Measurements from ENCODE around the gene SMAD5.
A peak's percentile ranks its signal among the peaks of the same experiment; 100 is the strongest.

Gene SMAD5

DNA sequence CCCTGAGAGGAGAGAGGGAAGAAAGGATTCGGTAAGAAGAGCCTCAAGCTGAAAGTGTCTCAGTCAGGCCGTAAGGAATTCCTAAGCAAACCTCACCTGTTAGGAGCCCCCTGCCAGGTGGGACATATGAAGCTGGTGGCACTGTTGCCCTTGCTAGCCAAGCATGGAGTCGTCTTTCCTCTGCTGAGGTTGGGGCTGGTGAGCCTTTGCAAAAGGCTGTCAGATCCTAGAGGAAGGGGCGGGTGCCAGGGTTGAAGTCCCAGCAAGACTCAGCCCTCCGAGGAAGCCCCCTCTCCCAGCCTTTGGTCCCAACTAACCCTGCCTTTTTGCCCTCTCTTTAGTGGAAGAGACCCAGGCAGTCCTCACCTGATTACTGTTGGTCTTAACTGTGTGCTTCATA lies 65.8 kb downstream of the SMAD5 start:
- DNase-seq = no peak

DNA sequence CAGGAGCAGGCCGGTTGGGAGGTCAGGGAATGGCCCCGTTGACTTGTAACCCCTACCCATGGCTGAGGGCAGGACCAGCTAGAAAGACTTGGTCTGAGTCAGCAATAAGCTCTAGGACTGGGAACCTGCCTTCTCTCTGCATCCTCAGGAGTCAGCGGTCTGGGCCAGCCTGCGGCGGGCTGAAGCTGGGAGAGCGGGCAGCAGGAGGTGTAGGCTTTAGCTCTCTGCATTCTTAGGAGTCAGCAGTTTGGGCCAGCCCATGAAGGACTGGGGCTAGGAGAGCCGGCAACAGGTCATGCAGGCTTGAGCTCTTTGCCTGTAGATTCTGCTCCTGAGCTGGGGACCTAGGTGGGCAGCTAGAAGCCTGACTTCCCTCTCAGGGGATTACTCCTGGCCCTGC lies 66.8 kb downstream of the SMAD5 start:
- no peak for DNase-seq

GRCh38 chr5:136200130-136200529 lies 67.5 kb downstream of the SMAD5 start:
- no peak for DNase-seq

DNA sequence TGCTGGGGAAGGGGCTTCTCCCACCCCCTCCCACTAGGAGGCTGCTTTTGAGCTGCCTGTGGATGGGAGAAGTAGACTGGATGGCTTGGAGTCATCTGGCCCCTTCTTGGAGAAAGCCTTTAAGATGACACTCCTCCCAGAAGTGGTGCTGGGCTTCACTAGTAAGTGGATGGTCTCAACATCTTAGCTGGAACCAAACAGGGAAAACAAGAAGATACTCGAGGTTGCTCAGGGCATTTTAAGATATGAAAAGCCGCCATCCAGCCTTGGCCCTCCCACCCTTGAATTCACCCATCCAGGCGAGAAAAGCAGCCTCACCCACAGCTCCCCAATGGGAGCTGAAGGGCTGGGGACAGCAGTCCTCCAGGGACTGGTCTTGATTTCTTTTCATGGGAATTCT lies 68.1 kb downstream of the SMAD5 start:
- DNase-seq = no peak

GRCh38 chr5:136201870-136202269 lies 69.2 kb downstream of the SMAD5 start:
- no peak for DNase-seq

DNA sequence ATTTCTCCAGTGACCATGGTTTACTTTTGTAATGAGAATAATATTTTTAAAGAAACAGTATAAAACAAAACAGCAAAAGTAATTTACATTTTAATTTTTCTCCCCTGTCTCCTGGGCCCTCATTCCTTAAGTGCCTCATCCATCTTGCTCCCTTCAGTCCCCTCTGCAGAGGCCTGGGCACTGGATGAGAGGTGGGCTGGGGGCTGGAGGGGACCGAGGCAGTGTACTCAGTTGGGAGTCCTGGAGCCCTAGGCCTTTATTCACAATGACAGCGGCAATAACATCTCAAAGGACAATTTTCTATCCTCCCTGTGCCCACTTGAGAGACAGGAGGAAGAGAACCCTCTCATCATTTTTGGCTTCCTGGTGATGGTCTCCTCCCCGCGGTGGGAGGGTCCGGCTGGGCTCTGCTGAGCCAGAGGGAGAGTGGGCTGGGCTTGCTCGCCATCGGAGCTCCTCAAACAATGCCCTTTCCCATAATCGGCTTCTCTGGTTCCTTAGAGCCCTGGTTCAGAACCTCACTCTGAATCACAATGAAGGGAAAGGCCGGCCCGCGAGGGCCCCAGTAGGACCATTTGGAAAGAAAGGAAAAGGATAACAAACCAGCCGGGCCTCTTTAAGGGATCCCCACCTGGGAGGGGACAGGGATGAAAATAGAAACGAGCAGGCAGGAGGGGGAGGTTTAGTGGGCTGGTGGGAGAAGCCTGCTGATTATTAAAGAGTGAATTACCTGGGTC lies 70.0 kb downstream of the SMAD5 start:
- DNase-seq = no peak

GRCh38 chr5:136203303-136203922 lies 70.8 kb downstream of the SMAD5 start:
- no peak for DNase-seq

DNA sequence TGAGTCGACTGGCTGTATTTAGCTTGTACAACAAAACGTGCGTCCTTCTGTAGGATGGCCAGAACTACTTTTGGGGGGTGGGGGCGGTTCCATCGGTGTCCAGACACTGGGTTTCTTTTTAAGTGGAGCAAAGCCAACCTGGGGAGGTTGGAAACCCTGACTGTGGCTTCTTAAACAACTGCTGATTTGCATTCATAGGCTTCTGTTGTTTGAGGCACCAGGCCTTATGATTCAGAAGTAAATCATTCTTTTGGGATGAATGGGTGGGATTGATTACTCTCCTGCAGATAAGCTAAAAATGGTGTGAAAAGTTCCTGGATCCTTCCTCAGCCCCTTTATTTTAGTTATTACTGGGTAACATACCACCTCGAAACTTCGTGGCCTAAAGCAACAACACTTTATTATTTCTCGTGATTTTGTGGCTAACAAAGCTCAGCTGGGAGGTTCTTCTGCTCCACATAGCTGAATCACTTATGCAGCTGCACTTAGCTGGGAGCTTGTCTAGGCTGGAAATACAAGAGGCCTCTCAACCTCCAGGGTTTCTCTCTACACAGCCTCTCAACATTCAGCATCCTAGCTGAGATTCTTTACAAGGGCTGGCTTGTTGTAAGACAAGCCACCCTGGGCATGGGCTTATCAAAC lies 72.5 kb downstream of the SMAD5 start:
- DNase-seq = no peak

GRCh38 chr5:136205941-136206340 lies 73.3 kb downstream of the SMAD5 start:
- DNase-seq = no peak

DNA sequence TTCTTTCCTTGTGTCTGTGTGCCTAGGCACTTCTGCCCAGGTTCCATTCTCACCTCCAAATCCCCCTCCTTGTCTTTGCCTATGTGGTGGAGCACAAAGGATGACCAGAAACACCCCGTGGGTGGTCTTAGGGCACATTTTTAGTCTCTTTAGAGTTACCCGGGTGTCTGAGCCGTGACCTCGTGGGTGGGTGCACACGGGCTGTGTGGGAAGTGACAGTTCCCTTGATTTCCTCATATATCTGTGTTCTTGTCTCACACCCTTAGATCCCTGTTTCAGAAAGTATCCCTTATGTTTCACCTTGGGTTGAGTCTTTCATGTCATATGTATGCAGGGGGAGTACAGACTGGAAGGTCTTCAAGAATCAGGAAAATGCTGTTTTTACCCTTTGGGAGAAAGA lies 73.7 kb downstream of the SMAD5 start:
- no peak for DNase-seq

- DNase-seq = no peak
These were observed 75.0 kb downstream of the SMAD5 start for GRCh38 chr5:136207631-136208030.

GRCh38 chr5:136208916-136209315 lies 76.3 kb downstream of the SMAD5 start:
- no peak for DNase-seq

- DNase-seq = no peak
These were observed 76.8 kb downstream of the SMAD5 start for GRCh38 chr5:136209346-136209910.

DNA sequence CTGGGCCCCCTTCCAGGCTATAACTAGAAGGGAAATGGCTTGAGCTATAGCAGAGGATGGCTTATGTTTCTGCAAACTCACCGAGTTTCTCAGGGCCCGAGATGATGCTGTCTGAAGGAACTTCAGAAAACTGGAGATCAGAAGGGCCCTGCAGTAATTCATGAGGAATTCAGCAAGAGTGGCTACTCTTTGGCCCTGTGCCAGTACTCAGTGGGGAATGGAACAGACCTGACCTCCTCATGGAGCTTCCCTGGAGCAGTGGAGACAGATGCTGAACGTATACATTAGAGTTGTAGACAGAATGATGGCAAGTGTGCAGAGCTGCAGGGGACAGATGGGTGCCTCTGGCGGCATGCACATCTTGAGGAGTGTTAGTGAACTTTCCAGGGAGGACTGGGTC lies 77.6 kb downstream of the SMAD5 start:
- DNase-seq = no peak

GRCh38 chr5:136211282-136212040 lies 78.8 kb downstream of the SMAD5 start:
- DNase-seq = no peak

- peak; percentile 49 for DNase-seq
These were observed 79.6 kb downstream of the SMAD5 start for GRCh38 chr5:136212252-136212721.

- DNase-seq = no peak
These were observed 81.4 kb downstream of the SMAD5 start for GRCh38 chr5:136213919-136214493.

DNA sequence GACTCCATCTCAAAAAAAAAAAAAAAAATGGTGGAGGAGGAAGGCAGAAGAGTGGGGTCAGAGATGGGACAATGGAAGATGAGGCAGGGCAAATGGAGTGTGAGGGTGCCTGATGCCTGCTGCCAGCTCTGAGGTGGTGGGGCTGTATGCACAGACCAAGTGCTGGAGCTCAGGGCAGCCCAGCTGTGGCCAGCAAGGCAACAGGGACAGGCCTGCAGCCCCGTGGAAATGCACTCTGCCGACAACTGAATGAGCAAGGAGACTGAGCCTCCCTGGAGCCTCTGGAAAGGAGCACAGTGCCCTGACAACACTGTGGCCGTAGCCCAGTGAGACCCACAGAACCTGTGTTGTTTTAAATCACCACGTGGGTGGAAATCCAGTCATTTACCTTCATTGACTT lies 83.2 kb downstream of the SMAD5 start:
- no peak for DNase-seq

DNA sequence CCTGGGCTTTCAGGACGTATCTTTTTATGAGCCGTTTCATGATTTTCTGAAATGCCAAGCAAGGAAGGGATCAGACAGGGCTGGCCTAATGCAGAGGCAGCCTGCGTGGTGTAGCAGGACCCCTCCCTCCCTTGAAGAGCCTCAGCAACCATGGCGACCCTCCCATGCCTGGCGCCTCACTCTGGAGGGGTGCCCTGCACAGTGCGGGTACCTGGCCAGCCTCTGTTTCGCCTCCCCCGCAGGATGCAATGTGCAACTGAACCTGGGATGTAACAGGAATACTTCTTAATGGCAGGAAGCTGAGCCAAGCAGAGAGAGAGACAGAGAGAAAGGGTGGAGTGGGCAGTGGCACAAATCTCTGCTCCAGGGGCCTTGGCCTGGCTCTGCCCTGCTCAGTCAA lies 83.6 kb downstream of the SMAD5 start:
- no peak for DNase-seq

- no peak for DNase-seq
These were observed 88.7 kb downstream of the SMAD5 start for GRCh38 chr5:136221340-136221739.

- DNase-seq = no peak
These were observed 90.1 kb downstream of the SMAD5 start for GRCh38 chr5:136222580-136223235.

DNA sequence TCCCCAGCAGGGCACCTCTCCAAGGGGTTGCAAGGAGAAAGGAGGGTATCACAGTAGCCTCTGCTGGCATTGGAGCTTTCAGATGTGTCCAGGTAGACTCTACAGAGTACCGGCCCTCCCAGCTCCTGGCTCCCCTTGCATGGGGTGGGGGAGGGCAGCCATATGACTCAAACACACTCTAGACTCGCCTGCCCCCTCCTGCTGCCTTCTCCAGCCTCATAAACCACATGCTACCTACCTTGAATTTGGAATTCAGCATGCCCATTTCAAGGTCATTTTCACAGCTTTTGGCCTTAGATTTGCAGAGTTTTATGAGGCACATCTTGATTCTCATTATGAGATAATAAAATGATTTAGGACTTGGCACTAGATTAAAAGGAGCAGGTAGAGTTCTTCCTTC lies 93.2 kb downstream of the SMAD5 start:
- DNase-seq = no peak
